Lung (tissue), 12 donors: Measurements from ENCODE around the gene EGFR. TPM values are rescaled to one million over a fixed set of nuclear protein-coding genes. Genes with fewer than 3 reads are reported as not detected.

Source experiments
- ATAC-seq: fragments of 200-7000 bp; cut with Tn5 transposase; one replicate; pipeline ENCODE4 v1.9.1; 2020; ENCODE audit warnings: moderate number of reproducible peaks; ENCODE audit not compliant: insufficient read depth, low FRiP score
- DNase-seq, 3 donors: peaks; one replicate each; pipeline ENCODE4 v3.0.0-alpha.2; 2013 to 2017
- H3K27ac ChIP-seq, 2 donors: one replicate each; pipeline ENCODE4 v1.5.1; 2013; ENCODE audit warnings: mild to moderate bottlenecking in 2 of 2, moderate library complexity in 2 of 2, control low read depth in 1 of 2, inconsistent platforms in 1 of 2, low read depth in 1 of 2, low read length in 1 of 2
- H3K27me3 ChIP-seq, 3 donors: one replicate each; pipeline ENCODE4 v1.5.1; 2013; ENCODE audit warnings: low read length in 2 of 3; ENCODE audit not compliant: control insufficient read depth in 3 of 3, insufficient read depth in 3 of 3
- H3K36me3 ChIP-seq, 4 donors: one replicate each; pipeline ENCODE4 v1.5.1; 2013; ENCODE audit warnings: low read length in 4 of 4, mild to moderate bottlenecking in 1 of 4, moderate library complexity in 1 of 4; ENCODE audit not compliant: control insufficient read depth in 4 of 4, insufficient read depth in 4 of 4
- H3K4me1 ChIP-seq, 5 donors: one replicate each; pipeline ENCODE4 v1.5.1; 2013; ENCODE audit warnings: low read length in 5 of 5, mild to moderate bottlenecking in 2 of 5, moderate library complexity in 1 of 5; ENCODE audit not compliant: control insufficient read depth in 5 of 5, insufficient read depth in 5 of 5
- H3K4me3 ChIP-seq: one replicate; pipeline ENCODE4 v1.5.1; 2013; ENCODE audit warnings: mild to moderate bottlenecking, control low read depth, moderate library complexity
- H3K9ac ChIP-seq, 2 donors: one replicate each; pipeline ENCODE4 v1.5.1; 2013; ENCODE audit warnings: low read length in 2 of 2, control low read depth in 1 of 2; ENCODE audit not compliant: insufficient read depth in 1 of 2
- H3K9me3 ChIP-seq, 4 donors: one replicate each; pipeline ENCODE4 v1.5.1; 2013; ENCODE audit warnings: low read length in 3 of 4, mild to moderate bottlenecking in 1 of 4, moderate library complexity in 1 of 4; ENCODE audit not compliant: control insufficient read depth in 4 of 4, insufficient read depth in 3 of 4
- CTCF ChIP-seq: IDR thresholded peaks from 2 replicates; pipeline ENCODE4 v1.5.1; 2012; ENCODE audit warnings: mild to moderate bottlenecking; ENCODE audit errors: control extremely low read depth, extremely low read depth
- WGBS, 2 donors: extraction: QIAGEN DNeasy Blood & Tissue Kit; methylation state at CpG; one replicate each; pipeline ENCODE4 v1.1.7; 2013; 5-methylcytosine and 5-hydroxymethylcytosine counted together
- polyA plus RNA-seq, 2 donors: library from polyadenylated mRNA; stranded (reverse); fragments of 200-250 nt; gene quantifications; one replicate each; pipeline ENCODE4 v1.2.1, GENCODE V29; 2013
- total RNA-seq, 2 donors: library from RNA; depleted of rRNA in 1 of 2; stranded (reverse); fragments of >200 nt in 1 of 2; gene quantifications; one replicate each; pipeline ENCODE4 v1.2.1, GENCODE V29; 2014 to 2021
- donor health status: control.
- donor health status: control.
- donor health status: Bipolar disorder and iron deficiency.
- donor health status: healthy.
- donor health status: DM: yes; HTN: yes; CAD: no.

The EGFR gene
- total and polyA plus RNA-seq, 4 donors: 11.6 to 78.7 (median 37.1) TPM

GRCh38 chr7:55174456-55174855 lies 155.6 kb downstream of the EGFR start:
- H3K9me3 ChIP-seq: peaks cover 0 to 3% (median 0%) of the 10 kb centered on the region in 4 donors
- 89 to 94% methylated on average over 12 of the region's 12 CpGs for WGBS, 2 donors
- H3K9ac ChIP-seq: no peak overlapping the region
- DNase-seq (no peak), ATAC-seq (no peak)
- H3K27ac ChIP-seq: no peak overlapping the region
- peaks cover 0 to 58% (median 52%) of the 10 kb centered on the region in 4 donors for H3K36me3 ChIP-seq
- no peak for TF ChIP-seq CTCF
- peaks cover 0 to 25% (median 15%) of the 10 kb centered on the region in 5 donors for H3K4me1 ChIP-seq
- H3K27me3 ChIP-seq: no peaks in the 10 kb centered on the region
- no peak overlapping the region for H3K4me3 ChIP-seq

- WGBS, 2 donors: 88 to 92% methylated on average over 1 of the region's 1 CpG
- ATAC-seq: no peak
- Histone ChIP-seq H3K27me3 (no peaks in the 10 kb centered on the region), H3K4me3 (no peak overlapping the region), H3K27ac (no peak overlapping the region), H3K36me3 (peaks cover 0 to 54% (median 49%) of the 10 kb centered on the region in 4 donors), H3K9me3 (peaks cover 0 to 3% (median 0%) of the 10 kb centered on the region in 4 donors), H3K4me1 (peaks cover 0 to 29% (median 16%) of the 10 kb centered on the region in 5 donors), H3K9ac (no peak overlapping the region)
- no peak for TF ChIP-seq CTCF
- DNase-seq: no peak
Measured at GRCh38 chr7:55174856-55175255, 156.0 kb downstream of the EGFR start.

GRCh38 chr7:55177068-55177530 lies 158.3 kb downstream of the EGFR start:
- H3K4me1 ChIP-seq: peaks cover 0 to 36% (median 21%) of the 10 kb centered on the region in 5 donors
- no peak for DNase-seq

More at GRCh38 chr7:55177068-55177530, 158.3 kb downstream of the EGFR start:
- no peak for TF ChIP-seq CTCF
- ATAC-seq: no peak
- no peak overlapping the region for H3K9ac ChIP-seq
- no peak overlapping the region for H3K4me3 ChIP-seq
- H3K36me3 ChIP-seq: peaks cover 0 to 55% (median 43%) of the 10 kb centered on the region in 4 donors
- peak overlapping the region in 1 of 2 donors; percentile 65 for H3K27ac ChIP-seq
- WGBS, 2 donors: 80 to 85% methylated on average over 7 of the region's 7 CpGs
- no peaks in the 10 kb centered on the region for H3K27me3 ChIP-seq
- no peaks in the 10 kb centered on the region for H3K9me3 ChIP-seq
